ENCODE data around the gene TIPARP.
A peak's percentile ranks its signal among the peaks of the same experiment; 100 is the strongest.
"Not testable (repeated sequence)": the region's sequence is repeated elsewhere in the genome, so short reads cannot be mapped to it uniquely, and the experiment has no call there.

Gene TIPARP

GRCh38 chr3:156716105-156716862 lies 41.9 kb downstream of the TIPARP start:
- DNase-seq (ENCODE audit: low read depth) = no peak

GRCh38 chr3:156718622-156719306 lies 44.4 kb downstream of the TIPARP start:
- DNase-seq (ENCODE audit: low read depth) = peak; percentile 16

- DNase-seq (ENCODE audit: low read depth) = no peak
Measured at GRCh38 chr3:156720826-156721225, 46.4 kb downstream of the TIPARP start.

DNA sequence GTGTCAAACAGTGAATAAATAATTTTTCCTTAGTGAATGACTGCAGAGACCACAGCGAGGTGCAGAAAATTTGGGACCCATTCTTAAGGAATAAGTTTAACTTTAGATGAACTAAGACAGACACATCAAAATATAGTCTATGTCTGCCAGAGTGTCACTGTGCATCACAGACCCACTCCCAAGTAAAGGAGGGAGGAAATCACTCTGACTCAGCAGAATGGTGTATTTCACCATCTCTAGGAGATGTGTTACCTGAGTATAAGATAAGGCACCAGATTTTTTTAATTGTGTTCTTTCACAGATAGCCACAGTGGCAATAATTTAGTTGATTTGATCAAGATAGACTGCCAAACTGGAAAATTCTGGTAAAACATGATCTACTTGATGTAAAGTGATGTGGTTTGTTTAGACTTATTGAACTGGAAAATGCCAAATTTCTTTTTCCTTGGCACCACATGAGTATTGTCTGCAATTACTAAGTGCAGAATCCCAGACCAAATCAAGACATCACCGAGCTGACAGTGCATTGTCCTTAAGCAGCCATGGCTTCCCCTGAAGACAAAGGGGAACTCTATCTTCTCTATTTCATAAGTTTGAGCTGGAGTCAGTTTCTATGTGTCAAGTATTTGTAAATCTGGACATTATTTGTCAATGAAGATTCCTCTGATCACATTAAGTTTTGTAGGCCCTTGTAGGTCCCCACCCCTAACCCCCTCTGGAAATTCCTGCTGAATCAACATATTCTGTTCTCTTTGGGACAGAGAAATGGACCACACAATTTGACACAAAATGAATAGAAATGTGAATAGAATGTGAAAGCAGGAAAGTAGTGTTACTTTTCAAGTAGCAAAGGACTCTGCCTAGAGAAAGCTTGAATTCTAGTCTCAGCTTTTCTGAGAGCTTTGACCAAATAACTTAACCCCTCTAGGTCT lies 47.6 kb downstream of the TIPARP start:
- DNase-seq (ENCODE audit: low read depth) = no peak

- no peak for DNase-seq (ENCODE audit: low read depth)
Measured at GRCh38 chr3:156723182-156723619, 48.8 kb downstream of the TIPARP start.

GRCh38 chr3:156725682-156726081 lies 51.3 kb downstream of the TIPARP start:
- DNase-seq (ENCODE audit: low read depth) = no peak

- DNase-seq (ENCODE audit: low read depth) = no peak
Measured at GRCh38 chr3:156726456-156726855, 52.1 kb downstream of the TIPARP start.

DNA sequence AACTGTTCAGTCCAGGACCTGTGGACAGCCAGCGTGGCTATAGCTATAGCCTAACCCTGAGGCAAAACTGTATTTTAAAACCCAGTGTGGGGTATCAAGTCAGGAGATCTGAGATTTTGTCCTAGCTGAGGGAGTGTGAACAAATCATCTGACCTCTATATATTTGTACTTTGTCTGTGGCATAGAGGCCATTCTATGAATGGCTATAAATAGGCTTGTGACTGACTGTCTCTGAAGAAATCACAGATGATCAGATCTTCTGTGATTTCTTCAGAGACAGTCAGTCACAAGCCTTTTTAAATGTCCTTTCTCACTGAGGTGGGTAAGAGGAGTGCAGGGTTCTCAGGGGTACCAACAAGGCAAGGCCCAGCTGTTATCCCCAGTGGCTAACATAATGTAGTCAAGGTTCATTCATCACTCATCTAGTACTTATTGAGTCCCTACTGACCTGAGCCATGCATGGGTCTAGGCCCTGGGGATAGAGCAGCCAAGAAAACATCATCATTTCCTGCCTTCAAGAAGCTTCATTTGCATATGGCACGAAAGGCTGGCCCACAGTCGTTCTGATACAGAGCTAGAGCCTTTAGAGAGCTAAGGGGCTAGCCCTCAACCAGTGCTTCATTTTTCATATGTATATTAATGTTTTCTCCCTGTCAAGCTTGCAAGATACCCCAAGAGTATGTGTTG lies 53.3 kb downstream of the TIPARP start:
- DNase-seq (ENCODE audit: low read depth) = no peak

GRCh38 chr3:156728267-156728985 lies 54.0 kb downstream of the TIPARP start:
- no peak for DNase-seq (ENCODE audit: low read depth)

DNA sequence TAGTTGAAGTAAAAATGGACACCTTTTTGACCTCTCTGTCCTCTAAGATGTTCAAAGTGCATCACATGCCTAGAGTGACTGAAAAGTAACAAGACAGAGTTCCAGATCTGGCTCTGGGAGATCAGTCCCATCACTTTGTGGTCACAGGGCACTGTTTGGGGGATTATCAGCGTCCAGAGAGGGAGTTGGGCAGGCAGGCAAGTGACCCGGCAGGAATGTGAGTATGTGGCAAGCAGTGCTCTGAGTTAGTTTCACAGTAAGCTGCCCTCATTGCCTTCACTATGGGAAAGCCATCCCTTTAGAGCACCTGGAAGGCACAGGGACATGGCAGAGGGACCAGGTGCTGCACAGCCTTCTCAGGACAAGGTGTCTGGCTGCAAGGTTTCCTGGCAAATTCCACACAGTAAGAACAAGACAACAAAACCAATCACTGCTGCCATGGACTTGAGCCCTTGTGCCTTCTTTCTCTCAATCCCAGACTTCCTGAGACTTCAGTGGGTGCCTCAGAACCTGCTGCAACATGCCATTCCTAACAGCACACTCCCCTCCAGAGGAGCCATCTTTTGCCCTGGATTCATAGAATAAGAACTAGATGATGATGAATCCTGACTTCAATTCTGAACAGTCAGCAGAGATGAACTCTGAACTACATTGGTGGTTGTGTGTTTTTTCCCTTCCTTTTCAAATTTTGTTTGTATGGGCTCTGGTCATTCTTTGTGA lies 55.2 kb downstream of the TIPARP start:
- no peak for DNase-seq (ENCODE audit: low read depth)

GRCh38 chr3:156731813-156732212 lies 57.4 kb downstream of the TIPARP start:
- DNase-seq (ENCODE audit: low read depth) = no peak

DNA sequence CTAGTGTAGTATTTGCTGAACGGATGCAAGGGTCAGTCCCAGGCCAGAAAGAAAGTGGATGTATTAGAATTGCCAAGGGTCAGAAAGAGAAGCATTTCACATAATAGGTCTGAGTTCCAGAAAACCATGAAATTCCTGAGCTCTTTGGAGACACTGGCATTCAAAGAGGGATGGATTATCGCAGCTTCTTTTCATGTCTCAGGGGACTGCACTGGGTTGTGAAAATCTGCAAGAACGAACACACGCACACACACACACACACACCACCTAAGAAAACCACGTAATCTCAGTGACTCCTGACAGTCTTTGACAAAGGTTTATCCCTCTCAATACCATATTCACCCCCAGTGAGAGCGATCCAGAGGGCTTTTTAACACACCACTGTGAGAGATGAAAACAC lies 57.9 kb downstream of the TIPARP start:
- DNase-seq (ENCODE audit: low read depth) = no peak

DNA sequence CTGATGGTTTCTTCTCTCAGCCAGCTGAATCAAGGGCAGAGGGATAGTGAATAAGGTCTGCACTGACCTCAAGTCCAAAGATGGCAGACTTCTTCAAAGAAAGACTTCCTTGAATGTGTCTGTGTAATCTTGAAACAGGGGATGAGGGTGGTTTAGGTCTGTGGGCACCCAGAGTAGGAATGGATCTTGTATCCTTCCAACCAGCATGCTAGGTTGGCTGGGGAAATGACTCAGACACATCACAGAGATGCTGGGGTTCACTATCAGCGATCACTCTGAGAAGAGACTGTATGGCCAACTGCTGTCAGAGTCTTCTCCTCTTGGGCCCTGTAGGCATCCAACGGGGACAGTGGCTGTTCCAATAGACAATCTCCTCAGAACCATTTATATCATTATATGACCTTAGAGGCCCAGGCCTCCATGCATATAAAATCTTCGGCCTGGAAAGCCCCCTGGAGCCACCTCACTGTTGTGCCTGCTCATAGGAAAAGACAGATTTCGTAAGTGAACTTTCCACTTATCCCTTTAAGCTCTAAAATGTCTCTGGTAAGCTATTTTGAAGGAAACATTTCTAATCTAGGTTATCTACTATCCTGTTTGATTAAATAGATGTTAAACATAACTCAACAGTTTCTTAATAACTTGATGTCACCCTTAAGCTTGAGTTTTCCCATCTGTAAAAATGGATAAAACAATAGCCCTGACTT lies 58.5 kb downstream of the TIPARP start:
- no peak for DNase-seq (ENCODE audit: low read depth)

GRCh38 chr3:156734661-156735060 lies 60.3 kb downstream of the TIPARP start:
- DNase-seq (ENCODE audit: low read depth) = not testable (repeated sequence)

- no peak for DNase-seq (ENCODE audit: low read depth)
Measured at GRCh38 chr3:156735471-156735870, 61.1 kb downstream of the TIPARP start.

GRCh38 chr3:156737049-156737448 lies 62.7 kb downstream of the TIPARP start:
- DNase-seq (ENCODE audit: low read depth) = not testable (repeated sequence)

DNA sequence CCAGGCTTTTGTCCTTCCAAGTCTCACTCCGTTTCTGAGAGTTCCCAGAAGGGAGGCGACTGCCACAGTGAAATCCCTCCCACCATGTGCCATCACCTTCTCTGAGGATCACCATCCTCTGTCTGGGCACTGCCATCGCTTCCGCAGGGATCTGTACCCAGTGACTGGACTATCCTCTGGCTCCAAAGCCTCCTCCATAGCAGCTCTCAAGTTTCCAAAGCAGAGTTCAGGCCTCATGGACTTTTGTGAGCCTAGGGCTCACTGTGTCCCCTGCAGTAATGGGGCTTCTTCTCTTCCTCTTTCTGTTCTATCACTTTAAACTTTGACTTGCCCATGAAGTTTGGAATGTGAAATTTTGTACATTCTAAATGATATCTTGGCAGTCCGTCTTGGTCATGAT lies 63.9 kb downstream of the TIPARP start:
- DNase-seq (ENCODE audit: low read depth) = no peak

DNA sequence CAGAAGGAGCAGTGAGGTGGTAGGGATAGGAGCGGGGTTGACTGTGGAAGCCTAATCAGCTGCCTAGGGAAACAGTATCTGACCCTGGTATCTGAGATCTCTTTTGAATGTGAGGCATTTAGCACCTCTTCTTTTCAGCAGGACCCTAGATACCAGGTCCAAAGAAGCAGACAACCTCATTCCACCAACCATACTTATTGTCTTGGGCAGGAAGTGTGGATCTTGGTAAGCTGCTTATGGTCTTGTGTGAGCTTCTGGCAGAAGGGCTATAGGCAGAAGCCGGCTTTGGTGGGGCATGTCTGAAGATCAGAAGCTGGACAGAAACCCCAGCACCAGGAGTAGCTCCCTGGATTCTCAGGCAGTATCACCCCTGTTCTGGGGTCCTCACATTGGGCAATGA lies 65.6 kb downstream of the TIPARP start:
- no peak for DNase-seq (ENCODE audit: low read depth)

DNA sequence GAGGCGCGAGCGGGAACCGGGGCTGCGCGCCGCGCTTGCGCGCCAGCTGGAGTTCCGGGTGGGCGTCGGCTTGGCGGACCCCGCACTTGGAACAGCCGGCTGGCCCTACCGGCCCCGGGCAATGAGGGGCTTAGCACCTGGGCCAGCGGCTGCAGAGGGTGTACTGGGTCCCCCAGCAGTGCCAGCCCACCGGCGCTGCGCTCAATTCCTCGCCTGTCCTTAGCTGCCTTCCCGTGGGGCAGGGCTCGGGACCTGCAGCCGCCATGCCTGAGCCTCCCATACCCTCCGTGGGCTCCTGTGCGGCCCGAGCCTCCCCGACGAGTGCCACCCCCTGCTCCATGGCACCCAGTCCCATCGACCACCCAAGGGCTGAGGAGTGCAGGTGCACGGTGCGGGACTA lies 66.2 kb downstream of the TIPARP start:
- not testable (repeated sequence) for DNase-seq (ENCODE audit: low read depth)

- DNase-seq (ENCODE audit: low read depth) = no peak
Measured at GRCh38 chr3:156741935-156742334, 67.5 kb downstream of the TIPARP start.
